Left lung (tissue), 10 donors: ENCODE data around the gene ALDH4A1. TPM values are rescaled to one million over a fixed set of nuclear protein-coding genes. Genes with fewer than 3 reads are reported as not detected.

Source experiments
- ATAC-seq: fragments of 200-7000 bp; cut with Tn5 transposase; one replicate; pipeline ENCODE4 v1.9.1; 2020; ENCODE audit warnings: moderate library complexity
- DNase-seq, 4 donors: peaks; one replicate each; pipeline ENCODE4 v3.0.0-alpha.2; 2013 to 2020
- H3K27ac ChIP-seq, 2 donors: fragments of 200-600 bp; sonication (generic) in 1 of 2; one replicate each; pipeline versions ENCODE4 v1.5.0 to v1.8.0; 2020 to 2021
- H3K27me3 ChIP-seq, 2 donors: fragments of 200-600 bp; sonication (generic) in 1 of 2; one replicate each; pipeline versions ENCODE4 v1.5.0 to v1.8.0; 2020 to 2021
- H3K36me3 ChIP-seq, 2 donors: fragments of 200-600 bp; sonication (generic) in 1 of 2; one replicate each; pipeline versions ENCODE4 v1.5.0 to v1.8.0; 2020 to 2021
- H3K4me1 ChIP-seq, 2 donors: fragments of 200-600 bp; one replicate each; pipeline ENCODE4 v1.8.0; 2021
- H3K4me3 ChIP-seq, 2 donors: fragments of 200-600 bp; sonication (generic) in 1 of 2; one replicate each; pipeline versions ENCODE4 v1.5.0 to v1.8.0; 2020 to 2021; ENCODE audit warnings: mild to moderate bottlenecking in 1 of 2
- H3K9me3 ChIP-seq, 2 donors: fragments of 200-600 bp; sonication (generic) in 1 of 2; one replicate each; pipeline versions ENCODE4 v1.5.0 to v1.8.0; 2020 to 2021
- intact Hi-C, 2 donors: fragments of 100-400 bp; cut with DNase I; formaldehyde crosslinking; loops; one replicate each; pipeline versions ENCODE4 v1.11.2 to v1.14.2; 2022
- polyA plus RNA-seq, 6 donors: library from polyadenylated mRNA; unstranded; fragments of 120-200 nt; gene quantifications; one replicate each; pipeline ENCODE4 v1.2.1, GENCODE V29; 2013; ENCODE audit not compliant: insufficient read length in 6 of 6
- total RNA-seq, 2 donors: library from RNA; stranded (reverse); fragmentation: NEBNext Ultra II Directional; extraction: Animal tissue kit (Norgen Biotek cat#: 25700); gene quantifications; one replicate each; pipeline ENCODE4 v1.2.1, GENCODE V29; 2021
- TF ChIP-seq, protein P1 (sequence below), 2 donors: fragments of 200-600 bp; sonication (generic) in 1 of 2; IDR thresholded peaks; one replicate each; pipeline versions ENCODE4 v1.5.0 to v1.8.0; 2021; ENCODE audit warnings: antibody characterized with exemption in 2 of 2
- donor health status: DM: no; HTN: yes; CAD: no.
- donor health status: DM: no; HTN: no; CAD: no.

Gene ALDH4A1
- total and polyA plus RNA-seq, 8 donors: 11.3 to 21.1 (median 19.4) TPM

DNA sequence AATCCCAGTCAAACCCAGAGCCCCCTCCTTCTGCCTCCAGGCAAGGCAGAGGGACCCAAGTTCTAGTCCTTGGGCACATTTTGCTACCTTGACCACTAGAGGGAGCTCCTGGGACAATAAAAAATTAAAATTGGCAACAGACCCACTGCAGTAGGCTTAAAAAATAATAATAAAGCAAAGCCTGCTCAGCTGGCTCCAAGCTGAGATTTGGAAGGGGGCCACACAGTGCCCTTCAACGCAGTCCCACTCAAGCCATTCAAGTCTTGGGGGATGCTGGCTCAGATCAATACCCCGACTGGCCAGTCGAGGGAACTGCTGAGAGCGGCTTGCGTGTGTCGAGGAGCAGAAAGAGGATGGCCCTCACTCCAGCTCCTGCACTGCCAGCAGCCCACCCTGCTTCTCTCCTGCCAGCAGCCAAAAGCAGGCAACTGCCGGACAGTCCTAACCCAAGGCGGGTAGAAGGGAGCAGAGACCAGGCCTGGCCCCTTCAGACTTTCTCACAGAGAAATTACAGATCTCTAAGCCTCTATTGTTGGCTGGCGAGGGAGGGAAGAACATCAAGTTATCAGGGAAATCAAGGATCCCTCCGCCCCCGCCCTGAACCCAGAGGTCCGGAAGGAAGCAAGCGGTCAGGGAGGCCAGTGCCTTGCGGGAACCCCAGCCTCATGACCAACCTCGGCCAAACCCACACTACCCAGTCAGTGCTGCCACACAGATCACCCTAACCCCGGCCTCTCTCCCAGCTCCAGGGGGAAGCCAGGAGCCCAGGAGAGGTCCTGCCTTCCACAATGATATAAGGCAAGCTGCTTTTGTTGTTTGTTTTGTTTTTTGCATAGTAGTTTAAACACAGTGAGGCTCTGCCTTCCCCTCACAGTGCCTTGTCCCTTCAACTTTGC, 4.9 kb upstream of the ALDH4A1 start:
- ATAC-seq: peak; percentile 19
- peak; percentile 66 to 91 (median 86) for DNase-seq
- no peaks in the 10 kb centered on the region for H3K27me3 ChIP-seq
- no peaks in the 10 kb centered on the region for H3K9me3 ChIP-seq
- peak overlapping the region; percentile 37 to 88 for H3K27ac ChIP-seq
- H3K4me3 ChIP-seq: peak overlapping the region in 1 of 2 donors; percentile 6
- peaks cover 9 to 35% of the 10 kb centered on the region in 2 donors for H3K4me1 ChIP-seq
- intact Hi-C loops: loop anchor here in 1 of 2 donors (5.0 kb wide), 1 partner anchor 185 kb away; no protein-coding TSS in a partner anchor
- TF ChIP-seq, protein P1, sequence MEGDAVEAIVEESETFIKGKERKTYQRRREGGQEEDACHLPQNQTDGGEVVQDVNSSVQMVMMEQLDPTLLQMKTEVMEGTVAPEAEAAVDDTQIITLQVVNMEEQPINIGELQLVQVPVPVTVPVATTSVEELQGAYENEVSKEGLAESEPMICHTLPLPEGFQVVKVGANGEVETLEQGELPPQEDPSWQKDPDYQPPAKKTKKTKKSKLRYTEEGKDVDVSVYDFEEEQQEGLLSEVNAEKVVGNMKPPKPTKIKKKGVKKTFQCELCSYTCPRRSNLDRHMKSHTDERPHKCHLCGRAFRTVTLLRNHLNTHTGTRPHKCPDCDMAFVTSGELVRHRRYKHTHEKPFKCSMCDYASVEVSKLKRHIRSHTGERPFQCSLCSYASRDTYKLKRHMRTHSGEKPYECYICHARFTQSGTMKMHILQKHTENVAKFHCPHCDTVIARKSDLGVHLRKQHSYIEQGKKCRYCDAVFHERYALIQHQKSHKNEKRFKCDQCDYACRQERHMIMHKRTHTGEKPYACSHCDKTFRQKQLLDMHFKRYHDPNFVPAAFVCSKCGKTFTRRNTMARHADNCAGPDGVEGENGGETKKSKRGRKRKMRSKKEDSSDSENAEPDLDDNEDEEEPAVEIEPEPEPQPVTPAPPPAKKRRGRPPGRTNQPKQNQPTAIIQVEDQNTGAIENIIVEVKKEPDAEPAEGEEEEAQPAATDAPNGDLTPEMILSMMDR (IDR thresholded peaks at IDR 0.05): peak; percentile 82 to 84
- H3K36me3 ChIP-seq: peaks cover 0 to 37% of the 10 kb centered on the region in 2 donors

DNA sequence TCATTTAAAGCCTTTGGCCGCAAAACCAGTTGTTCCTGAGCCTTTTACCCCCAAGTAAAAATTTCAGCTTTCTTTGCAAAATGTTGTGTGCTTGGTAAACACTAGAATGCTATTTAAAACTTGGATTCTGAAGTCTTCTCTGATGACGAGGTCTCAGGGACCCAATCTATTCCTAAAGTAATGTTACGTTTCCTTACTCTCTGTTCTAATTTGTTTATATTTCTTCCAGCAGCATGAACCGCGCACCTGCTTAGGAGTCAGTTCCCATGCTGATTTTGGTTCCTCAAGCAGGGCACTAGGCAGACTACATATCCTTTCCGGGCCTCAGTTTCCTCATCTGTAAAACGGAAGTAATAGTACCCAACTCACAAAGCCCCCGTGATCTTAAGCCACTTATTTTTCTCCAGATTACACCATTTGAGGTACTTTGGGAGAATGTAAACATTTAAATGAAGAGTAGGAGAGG, 969 bp upstream of the ALDH4A1 start:
- Histone ChIP-seq H3K4me3 (peak overlapping the region; percentile 83 to 91), H3K9me3 (no peaks in the 10 kb centered on the region), H3K27me3 (no peaks in the 10 kb centered on the region), H3K27ac (peak overlapping the region; percentile 81 to 89), H3K36me3 (peaks cover 0 to 3% of the 10 kb centered on the region in 2 donors), H3K4me1 (peaks cover 9 to 46% of the 10 kb centered on the region in 2 donors)
- TF ChIP-seq, protein P1 (IDR thresholded peaks at IDR 0.05): no peak
- ATAC-seq: no peak
- no peak for DNase-seq
- intact Hi-C loops: no loop called here

DNA sequence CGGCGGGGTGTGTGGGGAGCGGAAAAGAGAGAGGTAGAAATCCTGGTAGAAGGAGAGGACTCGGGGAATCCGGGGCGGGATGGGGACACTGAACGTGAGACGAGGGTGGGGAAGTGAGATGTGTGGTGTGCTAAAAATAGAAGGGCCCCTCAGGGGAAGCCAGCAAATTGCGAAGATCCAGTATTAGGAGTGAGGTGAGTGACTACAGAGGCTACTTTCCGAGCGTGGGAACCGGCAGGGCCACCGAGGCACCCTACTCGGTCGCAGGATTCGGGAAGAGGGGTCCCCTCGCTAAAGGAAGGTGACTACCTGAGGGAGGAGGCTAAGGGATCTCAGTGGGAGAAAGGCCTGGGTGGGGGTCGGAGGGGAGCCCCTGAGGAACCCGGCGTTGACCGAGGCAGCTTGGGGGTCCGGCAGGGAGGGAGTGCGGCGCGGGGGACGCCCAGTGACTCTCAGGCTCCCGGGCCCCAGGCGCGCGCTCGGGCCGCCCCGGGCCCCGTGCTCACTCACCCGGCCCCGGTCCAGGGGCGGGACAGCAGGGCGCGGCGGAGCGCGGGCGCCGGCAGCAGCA, 318 bp downstream of the ALDH4A1 start:
- ATAC-seq (no peak), DNase-seq (peak in 1 of 4 donors; percentile 34)
- Histone ChIP-seq H3K27ac (peak overlapping the region; percentile 81 to 89), H3K9me3 (no peaks in the 10 kb centered on the region), H3K4me1 (peaks cover 4 to 33% of the 10 kb centered on the region in 2 donors), H3K36me3 (peaks cover 0 to 5% of the 10 kb centered on the region in 2 donors), H3K27me3 (no peaks in the 10 kb centered on the region), H3K4me3 (peak overlapping the region; percentile 83 to 91)
- intact Hi-C loops: no loop called here
- TF ChIP-seq, protein P1 (IDR thresholded peaks at IDR 0.05): no peak

DNA sequence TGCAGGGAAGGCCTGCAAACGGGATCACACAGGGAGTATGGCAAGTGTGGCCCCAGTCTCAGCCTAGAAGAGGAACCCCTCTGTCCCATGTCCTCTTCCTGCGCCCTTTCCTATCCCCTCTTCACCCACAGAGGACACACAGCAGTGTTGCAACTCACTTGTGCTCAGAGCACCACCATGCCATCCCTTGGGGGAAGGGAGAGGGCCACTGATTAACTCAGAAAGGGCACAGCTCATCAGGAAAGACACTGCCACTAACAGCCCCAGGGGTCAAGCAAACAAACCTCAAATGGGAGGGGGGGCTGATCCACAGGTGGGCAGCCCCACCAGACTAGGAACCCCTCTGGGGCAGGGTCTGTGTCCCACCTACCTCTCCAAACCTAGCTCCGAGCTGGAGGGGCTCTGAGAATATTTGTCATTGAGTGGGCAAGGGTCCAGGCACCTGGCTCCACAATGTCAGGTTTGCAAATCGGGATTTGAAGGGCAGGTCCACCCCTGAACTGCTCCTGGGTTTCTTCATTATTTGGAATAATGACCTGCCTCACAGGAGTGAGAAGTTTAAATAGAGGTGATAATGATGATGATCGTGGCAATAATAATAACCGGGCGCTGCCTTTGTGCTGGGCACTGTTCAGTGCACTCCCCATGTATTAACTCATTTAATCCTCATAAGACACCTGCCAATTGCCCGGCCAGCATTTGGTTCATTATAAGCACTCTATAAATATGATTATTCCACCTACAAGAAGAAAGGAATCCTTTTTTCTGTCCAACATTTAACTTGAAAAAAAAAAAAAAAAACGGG, 1.0 kb downstream of the ALDH4A1 start:
- ATAC-seq (no peak), DNase-seq (no peak)
- TF ChIP-seq, protein P1 (IDR thresholded peaks at IDR 0.05): no peak
- Histone ChIP-seq H3K9me3 (no peaks in the 10 kb centered on the region), H3K27me3 (no peaks in the 10 kb centered on the region), H3K4me3 (peak overlapping the region in 1 of 2 donors; percentile 83), H3K36me3 (peaks cover 0 to 5% of the 10 kb centered on the region in 2 donors), H3K4me1 (peaks cover 4 to 28% of the 10 kb centered on the region in 2 donors), H3K27ac (no peak overlapping the region)
- intact Hi-C loops: no loop called here
